ENCODE results near the gene VANGL1.

The VANGL1 gene

DNA sequence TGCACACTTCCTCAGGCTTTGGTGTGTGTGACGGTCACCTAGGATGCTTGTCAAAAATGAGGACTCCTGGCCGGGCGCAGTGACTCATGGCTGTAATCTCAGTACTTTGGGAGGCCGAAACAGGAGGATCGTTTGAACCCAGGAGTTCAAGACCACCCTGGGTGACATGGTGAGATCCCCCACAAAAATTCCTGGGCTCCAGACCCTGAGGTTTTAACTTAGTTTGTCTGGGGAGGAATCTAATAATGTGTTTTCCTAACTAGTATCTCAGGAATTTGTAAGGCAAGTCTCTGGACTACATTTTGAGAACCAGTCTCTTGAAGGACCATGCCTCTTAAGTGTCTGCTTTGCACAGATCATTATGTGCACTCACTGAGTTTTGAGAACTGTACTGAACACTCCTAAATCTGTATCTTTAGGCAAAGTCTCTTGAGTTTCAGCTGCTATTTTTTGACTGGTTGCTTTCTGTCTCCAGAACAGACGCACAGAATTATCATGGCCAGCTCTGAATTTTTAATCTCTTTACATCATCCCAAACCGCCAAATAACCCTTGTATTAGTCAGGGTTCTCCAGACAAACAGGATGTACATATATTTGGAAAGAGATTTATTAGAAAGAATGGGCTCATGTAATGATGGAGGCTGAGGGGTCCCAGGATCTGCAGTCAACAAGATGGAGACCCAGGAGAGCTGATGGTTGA lies 45.5 kb upstream of the VANGL1 start:
- ChIA-PET CTCF (interaction anchor here (0.5 to 2.8 kb wide), 15 partner anchors 11 to 1495 kb away, joined by 3 to 18 read pairs (median 3); no protein-coding TSS in a partner anchor), POLR2A (ENCODE audit: low non-redundant PET) (no interaction called here)
- H3K27ac ChIP-seq = peak overlapping the region; percentile 36; the same call in 1 of the 2 replicates
- TF ChIP-seq, protein P1, sequence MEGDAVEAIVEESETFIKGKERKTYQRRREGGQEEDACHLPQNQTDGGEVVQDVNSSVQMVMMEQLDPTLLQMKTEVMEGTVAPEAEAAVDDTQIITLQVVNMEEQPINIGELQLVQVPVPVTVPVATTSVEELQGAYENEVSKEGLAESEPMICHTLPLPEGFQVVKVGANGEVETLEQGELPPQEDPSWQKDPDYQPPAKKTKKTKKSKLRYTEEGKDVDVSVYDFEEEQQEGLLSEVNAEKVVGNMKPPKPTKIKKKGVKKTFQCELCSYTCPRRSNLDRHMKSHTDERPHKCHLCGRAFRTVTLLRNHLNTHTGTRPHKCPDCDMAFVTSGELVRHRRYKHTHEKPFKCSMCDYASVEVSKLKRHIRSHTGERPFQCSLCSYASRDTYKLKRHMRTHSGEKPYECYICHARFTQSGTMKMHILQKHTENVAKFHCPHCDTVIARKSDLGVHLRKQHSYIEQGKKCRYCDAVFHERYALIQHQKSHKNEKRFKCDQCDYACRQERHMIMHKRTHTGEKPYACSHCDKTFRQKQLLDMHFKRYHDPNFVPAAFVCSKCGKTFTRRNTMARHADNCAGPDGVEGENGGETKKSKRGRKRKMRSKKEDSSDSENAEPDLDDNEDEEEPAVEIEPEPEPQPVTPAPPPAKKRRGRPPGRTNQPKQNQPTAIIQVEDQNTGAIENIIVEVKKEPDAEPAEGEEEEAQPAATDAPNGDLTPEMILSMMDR (conservative IDR thresholded peaks at IDR 0.05; ENCODE audit: low read depth) = peak; percentile 54
- no peak for DNase-seq (ENCODE audit: low spot score)

DNA sequence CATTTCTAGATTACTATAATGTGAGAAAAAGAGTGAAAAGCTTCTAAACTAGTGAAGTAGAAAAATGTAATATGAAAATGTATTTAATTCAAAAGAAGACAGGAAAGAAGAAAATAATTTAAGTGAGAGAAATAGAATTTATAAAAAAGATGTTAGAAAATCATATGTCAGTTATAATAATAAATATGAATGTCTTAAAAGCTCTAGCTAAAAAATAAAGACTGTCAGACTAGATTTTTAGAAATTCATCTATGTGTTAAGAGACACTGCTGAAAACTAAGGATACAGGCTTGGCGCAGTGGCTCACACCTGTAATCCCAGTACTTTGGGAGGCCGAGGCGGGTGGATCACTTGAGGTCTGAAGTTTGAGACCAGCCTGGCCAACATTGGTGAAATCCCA lies 37.3 kb upstream of the VANGL1 start:
- H3K27ac ChIP-seq = no peak overlapping the region
- ChIA-PET POLR2A (ENCODE audit: low non-redundant PET) (no interaction called here), CTCF (interaction anchor here (0.7 kb wide), 1 partner anchor 286 kb away, joined by 3 read pairs; no protein-coding TSS in a partner anchor)
- no peak for DNase-seq (ENCODE audit: low spot score)
- TF ChIP-seq, protein P1 (conservative IDR thresholded peaks at IDR 0.05; ENCODE audit: low read depth) = no peak

DNA sequence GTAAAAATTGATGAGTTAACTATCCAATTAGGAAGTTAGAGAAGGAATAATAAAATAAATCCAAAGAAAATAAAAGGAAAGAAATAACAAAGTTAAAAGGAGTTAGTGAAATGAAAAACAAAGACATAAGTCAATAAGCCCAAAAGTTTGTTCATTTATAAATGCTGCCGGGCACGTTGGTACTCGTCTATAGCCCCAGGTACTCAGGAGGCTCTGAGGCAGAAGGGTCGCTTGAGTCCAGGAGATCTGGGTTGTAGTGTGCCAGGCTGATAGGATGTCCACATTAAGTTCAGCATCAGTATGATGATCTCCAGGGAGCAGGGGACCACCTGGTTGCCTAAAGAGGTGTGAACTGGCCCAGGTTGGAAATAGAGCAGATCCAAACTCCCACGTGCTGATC lies 35.5 kb upstream of the VANGL1 start:
- no peak for DNase-seq (ENCODE audit: low spot score)
- H3K27ac ChIP-seq = no peak overlapping the region
- TF ChIP-seq, protein P1 (conservative IDR thresholded peaks at IDR 0.05; ENCODE audit: low read depth) = no peak
- ChIA-PET POLR2A (ENCODE audit: low non-redundant PET) (interaction anchor here (0.7 kb wide), 1 partner anchor 270 kb away, joined by 5 read pairs; no protein-coding TSS in a partner anchor), CTCF (interaction anchor here (0.7 kb wide), 1 partner anchor 11 kb away, joined by 5 read pairs; no protein-coding TSS in a partner anchor)

DNA sequence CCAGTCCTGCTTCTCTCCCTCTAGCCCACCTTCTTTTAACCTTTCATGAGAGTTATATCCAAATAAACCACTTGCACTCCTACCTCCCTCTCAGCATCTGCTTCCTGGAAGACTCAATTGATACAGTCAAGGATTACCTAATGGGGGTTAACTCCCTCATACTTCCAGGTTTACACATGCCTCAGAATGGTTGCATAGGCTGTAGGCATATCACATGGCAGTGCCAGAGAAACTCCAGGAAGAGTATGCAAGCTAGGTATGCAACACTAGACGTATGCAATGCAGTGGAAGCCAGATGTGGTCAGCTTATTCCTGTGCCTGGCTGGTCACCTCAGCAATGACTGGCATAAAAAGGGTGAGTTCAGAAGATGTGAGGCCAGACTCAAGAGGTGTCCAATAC lies 32.7 kb upstream of the VANGL1 start:
- no peak overlapping the region for H3K27ac ChIP-seq
- POLR2A ChIA-PET (ENCODE audit: low non-redundant PET) = no interaction called here
- CTCF ChIA-PET = interaction anchor here (0.6 to 2.2 kb wide), 9 partner anchors 9 to 523 kb away, joined by 3 to 28 read pairs (median 4); no protein-coding TSS in a partner anchor
- TF ChIP-seq, protein P1 (conservative IDR thresholded peaks at IDR 0.05; ENCODE audit: low read depth) = no peak
- DNase-seq (ENCODE audit: low spot score) = no peak

DNA sequence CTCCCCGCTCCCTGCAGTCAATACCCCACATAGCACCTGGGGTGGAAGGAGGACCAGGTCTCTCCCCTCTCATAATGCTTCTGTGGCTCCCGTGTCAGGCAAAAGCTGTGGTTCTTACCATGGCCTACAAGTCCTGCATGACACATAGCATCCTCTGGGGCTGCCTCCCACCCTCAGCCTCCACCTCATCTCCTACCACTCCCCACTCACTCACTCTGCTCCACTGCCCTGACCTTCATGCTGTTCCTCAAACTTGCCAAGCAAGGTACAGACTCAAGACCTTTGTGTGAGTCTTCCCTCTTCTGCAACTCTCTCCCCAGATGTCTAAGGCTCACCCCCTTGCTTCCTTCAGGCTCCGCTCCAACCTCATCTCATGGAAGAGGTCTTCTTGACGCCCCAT lies 28.0 kb upstream of the VANGL1 start:
- DNase-seq (ENCODE audit: low spot score) = no peak
- H3K27ac ChIP-seq = no peak overlapping the region
- POLR2A ChIA-PET (ENCODE audit: low non-redundant PET) = no interaction called here
- TF ChIP-seq, protein P1 (conservative IDR thresholded peaks at IDR 0.05; ENCODE audit: low read depth) = no peak
- CTCF ChIA-PET = no interaction called here

DNA sequence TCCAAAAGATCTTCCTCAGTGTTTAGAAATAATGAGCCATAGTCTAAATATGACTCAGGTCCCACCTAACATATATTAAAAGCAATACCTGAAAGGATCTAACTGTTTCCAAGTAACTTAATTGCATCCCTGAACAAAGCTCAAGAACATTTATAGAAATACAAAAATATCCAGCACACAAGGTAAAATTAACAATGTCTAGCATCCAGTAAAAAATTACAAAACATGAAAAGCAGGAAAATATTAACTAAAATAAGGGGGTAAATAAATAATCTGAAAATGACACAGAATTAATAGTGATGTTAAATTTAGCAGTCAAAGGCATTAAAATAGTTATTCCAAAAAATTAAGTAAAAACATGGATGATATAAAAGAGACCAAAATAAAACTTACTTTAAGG lies 21.3 kb upstream of the VANGL1 start:
- POLR2A ChIA-PET (ENCODE audit: low non-redundant PET) = no interaction called here
- TF ChIP-seq, protein P1 (conservative IDR thresholded peaks at IDR 0.05; ENCODE audit: low read depth) = no peak
- no peak for DNase-seq (ENCODE audit: low spot score)
- CTCF ChIA-PET = no interaction called here
- H3K27ac ChIP-seq = no peak overlapping the region

Data from RWPE1 (cell line).